ENCODE results near the gene CFL2. TPM values are rescaled to one million over a fixed set of nuclear protein-coding genes. Genes with fewer than 3 reads are reported as not detected.
A peak's percentile ranks its signal among the peaks of the same experiment; 100 is the strongest.

The CFL2 gene
- polyA plus RNA-seq, 3 donors, result 60.0 to 80.8 (median 65.7) TPM

- DNase-seq (ENCODE audit: extremely low read depth in 1 of 11, low read depth in 9 of 11, low spot score in 4 of 11), result no peak
These were observed 25.8 kb downstream of the CFL2 start for GRCh38 chr14:34688470-34689206.

DNA sequence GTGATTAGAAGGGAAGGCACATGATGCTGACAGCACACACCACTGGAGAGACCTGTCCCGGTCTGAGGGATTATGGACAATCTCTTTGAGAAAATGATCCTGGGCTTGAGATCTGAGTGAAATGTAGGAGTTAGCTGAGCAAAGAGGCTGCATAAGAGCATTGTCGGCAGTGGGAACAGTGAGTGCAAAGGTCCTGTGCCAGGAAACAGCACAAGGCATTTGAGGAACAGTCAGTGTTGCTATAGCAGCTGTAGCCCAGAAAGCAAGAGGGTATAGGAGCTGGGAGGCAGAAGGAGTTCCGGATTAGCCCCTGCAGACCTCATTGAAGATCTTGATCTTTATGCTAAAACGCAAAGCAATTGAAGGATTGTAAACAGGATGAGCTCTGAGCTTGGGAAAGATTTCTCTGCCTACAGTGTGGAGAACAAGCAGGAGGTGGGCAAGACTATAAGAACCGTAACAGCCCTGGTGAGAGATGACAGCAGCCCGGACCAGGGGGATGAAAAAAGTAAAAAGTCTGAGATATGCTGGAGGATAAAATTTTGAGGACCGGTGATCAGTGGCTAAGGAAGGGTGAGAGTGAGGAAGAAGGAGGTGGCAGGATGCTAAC is 28.5 kb downstream of the CFL2 start:
- DNase-seq (ENCODE audit: extremely low read depth in 1 of 11, low read depth in 9 of 11, low spot score in 4 of 11), result no peak

DNA sequence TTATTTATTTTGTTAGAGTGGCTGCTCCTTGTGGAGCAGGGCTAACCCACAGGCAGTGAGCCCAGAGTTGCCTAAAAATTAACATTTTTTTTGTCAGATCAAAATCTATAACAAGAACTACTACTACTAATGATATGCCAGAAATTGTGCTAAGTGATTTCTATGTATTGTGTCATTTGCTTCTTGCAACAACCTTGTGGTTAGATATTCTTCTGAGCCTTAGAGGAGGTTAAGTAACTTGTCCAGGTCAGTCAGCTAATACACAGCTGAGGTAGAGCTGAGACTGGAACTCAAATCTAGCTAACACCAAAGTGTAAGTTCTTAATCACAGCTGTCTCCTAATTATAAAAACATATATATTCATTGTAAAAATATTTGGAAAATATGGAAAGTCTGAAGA is 29.8 kb downstream of the CFL2 start:
- no peak for DNase-seq (ENCODE audit: extremely low read depth in 1 of 11, low read depth in 9 of 11, low spot score in 4 of 11)

DNA sequence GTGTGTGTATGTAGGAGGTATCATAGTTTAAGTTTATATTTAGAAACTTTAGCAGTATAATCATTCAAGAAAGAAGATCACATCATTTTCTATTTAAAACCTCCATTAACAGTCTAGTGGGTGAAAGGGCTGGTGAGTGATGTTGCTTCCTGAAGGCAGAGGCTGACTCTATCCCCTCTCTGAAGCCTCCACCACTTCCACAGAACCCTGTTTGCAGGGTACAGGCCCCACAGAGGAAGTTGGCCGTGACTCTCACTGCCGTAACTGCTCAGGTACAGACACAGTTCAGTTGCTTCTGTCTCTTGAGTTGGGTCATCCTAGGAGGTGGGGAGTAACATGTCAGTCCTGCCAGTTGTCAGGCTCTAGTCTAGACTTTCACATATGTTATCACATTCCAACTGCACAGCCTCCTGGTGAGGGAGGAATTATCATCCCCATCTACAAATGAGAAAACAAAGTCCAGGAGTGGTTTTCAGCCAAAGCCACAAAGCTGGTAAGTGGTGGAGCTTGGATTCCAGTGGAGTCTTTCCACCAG is 31.5 kb downstream of the CFL2 start:
- no peak for DNase-seq (ENCODE audit: extremely low read depth in 1 of 11, low read depth in 9 of 11, low spot score in 4 of 11)

DNA sequence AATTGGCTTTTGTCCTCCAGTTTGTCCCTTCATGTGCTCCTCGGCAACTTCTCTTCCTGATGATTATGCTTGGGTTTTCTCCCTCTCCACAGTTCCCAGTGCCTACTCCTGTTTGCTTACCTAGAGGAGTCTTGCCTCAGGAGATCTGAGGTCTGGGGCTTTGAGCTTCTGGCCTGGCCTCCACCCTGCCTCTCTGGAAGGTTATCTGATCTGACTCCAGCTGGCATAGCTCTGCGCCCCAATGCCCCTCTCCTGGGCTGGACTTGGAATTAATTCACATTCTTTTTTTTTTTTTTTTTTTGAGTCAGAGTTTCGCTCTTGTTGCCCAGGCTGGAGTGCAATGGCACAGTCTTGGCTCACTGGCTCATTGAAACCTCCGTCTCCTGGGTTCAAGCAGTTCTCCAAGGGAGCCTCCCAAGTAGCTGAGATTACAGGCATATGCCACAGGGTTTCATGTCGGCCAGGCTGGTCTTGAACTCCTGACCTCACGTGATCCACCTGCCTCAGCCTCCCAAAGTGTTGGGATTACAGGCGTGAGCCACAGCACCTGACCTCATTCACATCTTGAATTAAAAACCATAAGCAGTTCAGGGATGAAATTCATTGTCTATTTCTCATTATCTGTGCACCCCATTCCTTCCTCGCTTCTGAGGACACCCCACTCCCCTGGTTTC is 33.5 kb downstream of the CFL2 start:
- no peak for DNase-seq (ENCODE audit: extremely low read depth in 1 of 11, low read depth in 9 of 11, low spot score in 4 of 11)

- no peak for DNase-seq (ENCODE audit: extremely low read depth in 1 of 11, low read depth in 9 of 11, low spot score in 4 of 11)
These were observed 35.7 kb downstream of the CFL2 start for GRCh38 chr14:34678735-34679134.

- DNase-seq (ENCODE audit: extremely low read depth in 1 of 11, low read depth in 9 of 11, low spot score in 4 of 11), result no peak
These were observed 36.1 kb downstream of the CFL2 start for GRCh38 chr14:34678306-34678705.

- DNase-seq (ENCODE audit: extremely low read depth in 1 of 11, low read depth in 9 of 11, low spot score in 4 of 11), result no peak
These were observed 37.7 kb downstream of the CFL2 start for GRCh38 chr14:34676516-34677211.

GRCh38 chr14:34673702-34674101 is 40.7 kb downstream of the CFL2 start:
- no peak for DNase-seq (ENCODE audit: extremely low read depth in 1 of 11, low read depth in 9 of 11, low spot score in 4 of 11)

DNA sequence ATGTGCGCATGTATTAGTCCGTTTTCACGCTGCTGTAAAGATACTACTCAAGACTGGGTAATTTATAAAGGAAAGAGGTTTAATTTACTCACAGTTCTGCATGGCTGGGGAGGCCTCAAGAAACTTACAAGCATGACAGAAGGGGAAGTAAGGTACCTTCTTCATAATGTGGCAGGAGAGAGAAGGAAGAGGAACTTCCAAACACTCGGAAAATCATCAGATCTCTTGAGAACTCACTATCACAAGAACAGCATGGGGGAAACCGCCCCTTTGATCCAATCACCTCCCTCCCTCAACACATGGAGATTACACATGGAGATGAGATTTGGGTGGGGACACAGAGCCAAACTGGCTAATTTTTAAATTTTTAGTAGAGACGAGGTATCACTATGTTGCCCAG is 42.7 kb downstream of the CFL2 start:
- DNase-seq (ENCODE audit: extremely low read depth in 1 of 11, low read depth in 9 of 11, low spot score in 4 of 11), result no peak

DNA sequence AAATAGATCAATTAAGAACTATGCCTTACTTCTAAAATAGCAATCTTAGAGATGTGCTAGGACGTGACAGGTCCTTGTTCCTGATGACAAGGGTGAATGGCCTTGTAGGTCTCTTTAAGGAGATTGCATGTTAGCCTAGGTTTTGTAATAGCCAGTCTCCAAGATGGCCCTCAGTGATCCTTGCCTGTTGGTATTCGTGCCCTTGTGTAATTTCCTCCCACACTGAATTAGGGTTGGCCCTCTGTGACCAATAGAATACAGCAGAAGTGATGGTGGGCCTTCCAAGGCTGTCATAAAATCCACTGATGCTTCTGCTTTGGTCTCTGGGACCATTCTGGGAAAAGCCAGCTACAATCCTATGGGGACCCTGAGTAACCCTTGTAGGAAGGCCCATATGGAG is 46.3 kb downstream of the CFL2 start:
- no peak for DNase-seq (ENCODE audit: extremely low read depth in 1 of 11, low read depth in 9 of 11, low spot score in 4 of 11)

DNA sequence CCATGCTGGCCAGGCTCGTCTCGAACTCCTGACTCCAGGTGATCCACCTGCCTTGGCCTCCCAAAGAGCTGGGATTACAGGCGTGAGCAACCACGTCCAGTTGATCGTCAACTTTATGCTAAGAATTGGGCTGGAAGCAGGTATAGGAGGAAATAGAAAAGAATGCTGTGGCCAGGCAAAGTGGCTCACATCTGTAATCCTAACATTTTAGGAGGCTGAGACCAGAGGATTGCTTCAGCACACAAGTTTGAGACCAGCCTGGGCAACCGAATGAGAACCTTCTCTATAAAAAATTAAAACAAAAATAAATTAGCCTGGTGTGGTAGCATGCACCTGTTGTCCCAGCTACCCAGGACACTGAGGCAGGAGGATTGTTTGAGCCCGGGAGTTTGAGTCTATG is 47.4 kb downstream of the CFL2 start:
- no peak for DNase-seq (ENCODE audit: extremely low read depth in 1 of 11, low read depth in 9 of 11, low spot score in 4 of 11)

- DNase-seq (ENCODE audit: extremely low read depth in 1 of 11, low read depth in 9 of 11, low spot score in 4 of 11), result peak; percentile 10 to 64 (median 27)
These were observed 48.5 kb downstream of the CFL2 start for GRCh38 chr14:34665785-34666435.

DNA sequence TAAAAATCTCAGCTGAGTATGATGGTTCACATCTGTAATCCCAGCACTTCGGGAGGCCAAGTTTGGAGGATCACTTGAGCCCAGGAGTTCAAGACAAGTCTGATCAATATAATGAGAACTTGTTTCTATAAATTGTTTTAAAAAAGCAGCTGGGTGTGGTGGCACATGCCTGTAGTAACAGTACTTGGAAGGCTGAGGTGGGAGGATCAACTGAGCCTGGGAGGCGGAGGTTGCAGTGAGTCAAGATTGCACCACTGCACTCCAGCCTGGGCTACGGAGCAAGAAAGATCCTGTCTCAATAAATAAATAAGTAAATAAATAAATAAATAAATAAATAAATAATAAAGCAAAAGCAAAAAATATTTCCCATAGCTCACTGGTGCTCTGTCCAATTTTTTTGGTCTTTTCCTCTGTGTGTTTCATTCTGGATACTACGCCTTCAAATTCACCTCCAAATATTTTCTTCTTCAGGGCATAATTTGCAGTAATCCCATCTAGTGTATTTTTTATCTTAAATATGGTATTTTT is 51.8 kb downstream of the CFL2 start:
- DNase-seq (ENCODE audit: extremely low read depth in 1 of 11, low read depth in 9 of 11, low spot score in 4 of 11), result no peak

- DNase-seq (ENCODE audit: extremely low read depth in 1 of 11, low read depth in 9 of 11, low spot score in 4 of 11), result no peak
These were observed 53.6 kb downstream of the CFL2 start for GRCh38 chr14:34660796-34661195.
